GM18511 (cell line): ENCODE results near the gene ZNF697.
A peak's percentile ranks its signal among the peaks of the same experiment; 100 is the strongest.

ENCODE experiments used
- ATAC-seq: cut with Tn5 transposase; IDR thresholded peaks from one replicate; pipeline ENCODE4 v1.9.1; 2021; ENCODE audit warnings: mild to moderate bottlenecking, moderate library complexity; ENCODE audit not compliant: unreplicated experiment

ZNF697 gene

GRCh38 chr1:119664067-119664466, 16.0 kb upstream of the ZNF697 start:
- ATAC-seq, result no peak

GRCh38 chr1:119662034-119662437, 14.0 kb upstream of the ZNF697 start:
- peak; percentile 68 for ATAC-seq

GRCh38 chr1:119660253-119661083, 12.4 kb upstream of the ZNF697 start:
- peak; percentile 65 for ATAC-seq

GRCh38 chr1:119659628-119660027, 11.6 kb upstream of the ZNF697 start:
- no peak for ATAC-seq

- peak; percentile 50 for ATAC-seq
Observed at GRCh38 chr1:119656410-119656955, 8.4 kb upstream of the ZNF697 start.

GRCh38 chr1:119655154-119655553, 7.1 kb upstream of the ZNF697 start:
- ATAC-seq, result no peak

- no peak for ATAC-seq
Observed at GRCh38 chr1:119653839-119654170, 5.7 kb upstream of the ZNF697 start.

GRCh38 chr1:119653135-119653838, 5.2 kb upstream of the ZNF697 start:
- ATAC-seq, result no peak

- no peak for ATAC-seq
Observed at GRCh38 chr1:119652587-119652986, 4.5 kb upstream of the ZNF697 start.

GRCh38 chr1:119651641-119652040, 3.6 kb upstream of the ZNF697 start:
- ATAC-seq, result no peak

GRCh38 chr1:119651133-119651532, 3.1 kb upstream of the ZNF697 start:
- no peak for ATAC-seq

GRCh38 chr1:119648620-119649004, 546 bp upstream of the ZNF697 start:
- ATAC-seq, result no peak

- ATAC-seq, result peak; percentile 5
Observed at GRCh38 chr1:119647228-119647733, 785 bp downstream of the ZNF697 start.

- ATAC-seq, result no peak
Observed at GRCh38 chr1:119646521-119647227, 1.4 kb downstream of the ZNF697 start.

- ATAC-seq, result no peak
Observed at GRCh38 chr1:119639109-119639508, 9.0 kb downstream of the ZNF697 start.

GRCh38 chr1:119637710-119638109, 10.4 kb downstream of the ZNF697 start:
- no peak for ATAC-seq

GRCh38 chr1:119636491-119637089, 11.5 kb downstream of the ZNF697 start:
- no peak for ATAC-seq

- peak; percentile 49 for ATAC-seq
Observed at GRCh38 chr1:119635811-119636390, 12.2 kb downstream of the ZNF697 start.

GRCh38 chr1:119634016-119634415, 14.1 kb downstream of the ZNF697 start:
- no peak for ATAC-seq

GRCh38 chr1:119633575-119633974, 14.5 kb downstream of the ZNF697 start:
- ATAC-seq, result no peak
